Measurements from ENCODE around the gene GNAL. TPM values are rescaled to one million over a fixed set of nuclear protein-coding genes. Genes with fewer than 3 reads are reported as not detected.
A peak's percentile ranks its signal among the peaks of the same experiment; 100 is the strongest.

The GNAL gene
- total RNA-seq, 1 donor from 2014 or later, result 17.1 TPM

DNA sequence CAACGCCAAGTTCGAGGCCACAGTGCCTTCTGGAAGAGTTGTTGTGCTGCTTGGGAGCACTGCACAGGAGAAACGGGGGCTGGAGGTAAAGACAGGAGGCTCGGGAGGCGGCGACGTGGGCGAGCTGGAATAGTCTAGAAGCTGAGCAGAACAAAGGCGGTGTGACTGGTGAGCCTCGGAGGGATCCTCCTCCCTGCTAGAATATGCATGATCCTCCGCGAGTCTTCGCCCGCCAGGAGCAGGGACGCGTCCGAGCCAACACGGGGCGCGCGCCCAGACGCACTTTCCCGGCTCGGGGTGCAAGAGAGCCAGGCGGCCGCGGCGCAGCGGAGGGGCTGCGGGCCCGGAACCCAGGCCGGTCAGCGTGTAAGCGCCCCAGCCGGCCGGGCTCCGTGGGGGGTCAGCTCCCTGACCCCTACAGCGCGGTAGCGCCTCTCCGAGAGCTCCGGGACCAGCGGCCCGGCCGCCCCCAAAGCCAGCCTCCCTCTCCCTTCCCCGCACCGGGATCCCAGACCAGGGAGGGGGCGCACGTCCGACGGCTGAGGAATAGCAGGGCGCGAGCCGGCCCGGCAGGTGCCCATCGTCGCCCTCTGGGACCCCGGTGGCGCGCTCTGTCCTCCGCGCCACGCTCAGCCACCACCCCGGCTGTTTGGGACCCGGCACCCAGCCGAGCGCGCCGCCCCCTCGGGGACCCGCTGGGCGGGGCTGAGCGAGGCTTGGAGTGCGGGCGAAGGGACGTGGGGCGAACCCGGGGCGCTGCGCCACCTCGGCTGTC lies 62.5 kb downstream of the GNAL start:
- no peak for DNase-seq (ENCODE audit: low spot score)
- no peak for ATAC-seq
- intact Hi-C loops (cut with DNase I), result no loop called here

DNA sequence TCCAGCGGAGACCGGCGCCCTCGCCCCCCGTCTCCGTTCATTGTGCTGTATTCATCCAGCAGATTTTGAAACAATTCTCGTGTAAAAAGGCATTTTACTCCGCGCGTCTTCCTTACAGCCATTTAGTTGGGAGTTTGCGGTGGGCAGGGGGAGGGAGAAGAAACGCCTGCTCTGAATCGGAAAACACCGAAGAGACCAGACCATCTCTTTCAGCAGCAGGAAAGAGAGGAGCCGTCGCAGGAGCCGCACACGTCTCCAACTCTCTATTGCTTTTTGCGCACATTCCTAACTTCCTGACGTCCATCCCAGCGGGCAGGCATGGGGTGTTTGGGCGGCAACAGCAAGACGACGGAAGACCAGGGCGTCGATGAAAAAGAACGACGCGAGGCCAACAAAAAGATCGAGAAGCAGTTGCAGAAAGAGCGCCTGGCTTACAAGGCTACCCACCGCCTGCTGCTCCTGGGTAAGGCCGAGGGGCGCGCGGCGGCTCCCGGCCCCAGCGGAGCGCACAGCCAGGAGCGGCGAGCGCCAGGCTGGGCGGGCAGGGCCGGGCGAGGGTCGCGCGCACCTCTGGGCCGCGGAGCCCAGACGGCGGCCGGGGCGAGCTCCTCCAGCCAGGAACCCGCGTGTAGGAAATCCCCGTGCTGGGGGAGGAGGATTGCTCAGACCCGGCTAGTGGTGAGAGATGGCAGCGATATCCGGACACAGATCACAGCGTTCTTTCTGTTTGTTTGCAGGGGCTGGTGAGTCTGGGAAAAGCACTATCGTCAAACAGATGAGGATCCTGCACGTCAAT lies 63.2 kb downstream of the GNAL start:
- intact Hi-C loops (cut with DNase I), result no loop called here
- no peak for DNase-seq (ENCODE audit: low spot score)
- peak; percentile 22 for ATAC-seq

DNA sequence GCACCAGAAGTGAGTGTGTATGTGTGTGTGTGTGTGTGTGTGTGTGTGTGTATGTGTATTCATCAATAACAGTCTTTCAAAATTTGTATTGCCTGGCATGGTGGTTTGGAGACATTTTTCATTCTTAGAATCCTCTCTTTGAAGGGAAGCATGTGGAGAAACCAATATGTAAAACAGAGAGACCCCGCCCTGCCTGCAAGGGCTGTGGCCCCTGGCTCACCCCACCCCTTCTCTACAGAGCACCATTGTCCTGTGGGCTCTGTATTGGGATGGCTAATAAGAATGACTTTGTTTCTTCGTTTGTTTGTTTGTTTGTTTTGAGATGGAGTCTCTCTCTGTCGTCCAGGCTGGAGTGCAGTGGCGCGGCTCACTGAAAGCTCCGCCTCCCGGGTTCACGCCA lies 65.9 kb downstream of the GNAL start:
- ATAC-seq (no peak), DNase-seq (ENCODE audit: low spot score) (no peak)
- intact Hi-C loops (cut with DNase I), result no loop called here

DNA sequence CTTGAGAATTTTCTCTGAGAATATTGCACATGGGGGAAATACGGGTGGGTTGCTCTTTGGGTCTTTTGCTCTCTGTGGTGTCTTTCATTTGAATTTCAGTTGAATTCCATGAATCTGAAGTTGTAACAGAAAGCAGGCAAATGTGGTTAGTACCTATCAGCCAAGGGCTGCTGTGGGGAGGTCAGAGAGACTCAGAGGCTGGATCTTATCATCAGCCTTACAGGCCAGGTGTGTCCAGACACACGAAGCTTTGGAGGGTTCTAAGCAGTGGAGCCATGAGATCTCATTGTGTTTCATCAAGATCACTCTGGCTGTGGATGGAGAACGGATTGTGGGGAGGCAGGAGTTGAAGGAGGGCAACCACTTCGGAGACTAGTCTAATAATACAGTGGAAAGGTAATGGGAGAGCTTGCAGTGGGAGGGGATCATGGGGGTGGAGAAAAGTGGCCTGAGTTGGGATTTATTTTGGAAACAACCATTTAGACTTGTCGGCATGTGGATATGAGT lies 68.1 kb downstream of the GNAL start:
- intact Hi-C loops (cut with DNase I), result no loop called here
- DNase-seq (ENCODE audit: low spot score), result no peak
- no peak for ATAC-seq

DNA sequence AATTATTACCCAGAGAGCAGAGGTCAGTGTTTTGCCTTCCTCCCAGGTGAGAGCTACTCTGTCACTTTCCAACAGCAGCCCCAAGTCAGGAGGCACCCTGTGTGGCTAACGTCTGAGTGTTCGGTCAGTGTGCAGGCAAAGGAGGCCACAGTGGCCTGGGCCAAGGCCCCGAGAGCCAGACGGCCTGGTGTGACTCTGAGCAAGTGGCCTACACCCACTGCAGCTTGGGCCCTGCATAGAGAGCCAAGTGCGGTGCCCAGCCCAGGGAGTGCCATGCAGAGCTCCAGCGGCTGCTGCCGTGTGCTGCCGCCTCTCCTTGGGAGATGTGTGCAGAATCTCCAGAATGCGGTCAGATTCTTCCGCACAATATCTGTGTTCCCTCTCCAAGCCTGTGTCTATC lies 70.4 kb downstream of the GNAL start:
- intact Hi-C loops (cut with DNase I), result no loop called here
- DNase-seq (ENCODE audit: low spot score) (no peak), ATAC-seq (no peak)

DNA sequence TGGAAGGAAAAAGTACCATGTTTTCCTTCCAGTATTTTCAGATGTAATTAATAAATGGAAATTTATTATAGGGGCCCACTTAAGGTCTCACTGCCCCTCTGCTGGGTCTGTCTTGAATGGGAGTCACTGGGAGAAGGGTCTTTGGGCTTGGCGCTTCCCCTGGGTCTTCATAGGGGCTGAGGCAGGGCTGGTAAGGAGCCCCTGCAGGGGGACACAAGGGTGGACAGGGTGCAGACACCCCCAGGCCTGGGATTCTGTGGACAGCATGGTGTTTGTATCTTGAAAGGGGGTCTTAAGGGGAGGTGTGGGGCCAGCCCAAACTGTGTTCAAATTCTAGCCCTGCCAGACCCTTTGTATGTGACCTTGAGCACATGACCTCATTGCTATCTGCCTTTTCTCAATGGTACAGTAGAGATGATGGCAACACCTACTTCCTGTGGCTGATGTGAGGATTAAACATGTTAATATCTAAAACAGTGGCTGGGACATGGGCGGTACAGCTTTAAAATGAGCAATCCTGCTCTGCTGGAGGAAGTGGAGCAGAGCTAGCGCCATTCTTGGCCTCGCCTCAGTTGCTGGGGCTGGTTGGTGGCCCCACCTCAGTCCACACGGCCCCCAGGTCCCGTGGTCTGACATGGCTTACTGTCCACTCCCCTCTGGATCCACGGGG lies 71.6 kb downstream of the GNAL start:
- no peak for ATAC-seq
- intact Hi-C loops (cut with DNase I), result no loop called here
- no peak for DNase-seq (ENCODE audit: low spot score)

DNA sequence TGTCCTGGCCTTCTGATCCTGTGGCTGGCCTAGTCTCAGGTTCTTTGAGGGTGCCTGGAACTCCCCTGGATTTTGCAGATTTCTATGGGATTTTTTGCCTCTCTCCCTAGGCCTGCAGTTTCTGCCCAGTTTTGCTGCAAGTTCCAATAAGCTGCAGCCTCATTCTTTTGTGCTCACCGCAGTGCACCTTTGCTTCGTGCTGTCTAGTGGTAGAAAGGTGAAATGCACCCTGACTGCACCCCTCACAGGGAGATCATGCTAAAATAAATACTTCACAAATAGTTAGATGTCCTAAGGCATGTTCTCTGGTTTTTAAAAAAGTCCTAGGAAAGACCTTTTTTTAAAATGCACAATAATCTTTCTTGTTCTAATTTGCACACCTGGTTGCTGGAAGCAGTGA lies 72.5 kb downstream of the GNAL start:
- intact Hi-C loops (cut with DNase I), result no loop called here
- ATAC-seq (no peak), DNase-seq (ENCODE audit: low spot score) (no peak)

DNA sequence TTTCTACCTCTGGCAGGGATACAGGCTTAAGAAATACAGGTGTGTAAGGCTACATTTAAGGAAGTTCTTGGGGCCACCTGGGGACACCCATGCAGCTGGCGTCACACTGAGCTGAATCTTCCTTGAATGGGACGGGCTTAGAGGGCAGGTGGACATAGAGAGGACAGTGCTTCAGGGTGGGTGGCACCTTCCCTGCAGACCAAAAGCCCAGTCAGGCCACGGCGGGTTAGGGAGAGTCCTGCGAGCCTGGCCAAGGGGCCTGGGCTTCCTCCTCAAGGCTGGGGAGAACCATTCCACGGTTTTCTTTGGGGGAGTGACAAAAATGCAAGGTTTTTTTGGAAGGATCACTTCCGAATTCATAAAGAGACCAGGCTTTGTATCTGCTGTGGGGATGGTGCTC lies 73.4 kb downstream of the GNAL start:
- ATAC-seq, result no peak
- DNase-seq (ENCODE audit: low spot score), result no peak
- intact Hi-C loops (cut with DNase I), result no loop called here

DNA sequence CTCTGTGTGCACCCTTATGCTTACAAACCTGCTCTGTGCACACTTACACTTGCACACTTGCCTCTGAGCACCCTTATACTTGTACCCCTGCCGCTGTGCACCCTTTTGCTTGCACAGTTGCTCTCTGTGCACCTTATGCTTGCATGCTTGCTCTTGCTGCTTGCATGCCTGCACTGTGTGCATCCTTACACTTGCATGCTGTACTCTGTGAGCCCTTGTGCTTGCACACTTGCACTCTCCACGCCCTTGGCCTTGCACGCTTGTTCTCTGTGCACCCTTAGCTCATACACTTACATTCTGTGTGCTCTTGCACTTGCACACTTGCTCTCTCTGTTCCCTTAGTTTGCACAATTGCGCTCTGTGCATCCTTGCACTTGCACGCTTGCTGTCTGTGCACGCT lies 78.3 kb downstream of the GNAL start:
- intact Hi-C loops (cut with DNase I), result no loop called here
- no peak for ATAC-seq
- DNase-seq (ENCODE audit: low spot score), result no peak

DNA sequence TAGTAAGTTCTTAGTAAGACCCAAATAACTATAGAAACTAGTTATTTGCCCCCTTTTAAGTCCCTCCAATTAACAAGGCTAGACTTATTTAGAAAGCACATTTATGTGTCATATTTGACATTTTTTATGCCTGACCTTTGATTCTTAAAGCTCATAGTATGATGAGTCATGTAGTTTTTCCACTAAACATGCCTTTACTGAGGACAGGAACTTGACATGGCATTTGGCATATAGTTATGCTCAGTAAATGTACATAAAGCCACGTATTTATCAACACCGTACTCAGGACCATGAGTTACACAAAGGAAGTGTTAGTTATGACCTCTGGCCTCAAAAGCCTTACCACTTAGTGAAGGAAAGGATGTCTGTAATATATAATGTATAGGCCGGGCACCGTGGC lies 78.9 kb downstream of the GNAL start:
- ATAC-seq (no peak), DNase-seq (ENCODE audit: low spot score) (no peak)
- intact Hi-C loops (cut with DNase I), result no loop called here

DNA sequence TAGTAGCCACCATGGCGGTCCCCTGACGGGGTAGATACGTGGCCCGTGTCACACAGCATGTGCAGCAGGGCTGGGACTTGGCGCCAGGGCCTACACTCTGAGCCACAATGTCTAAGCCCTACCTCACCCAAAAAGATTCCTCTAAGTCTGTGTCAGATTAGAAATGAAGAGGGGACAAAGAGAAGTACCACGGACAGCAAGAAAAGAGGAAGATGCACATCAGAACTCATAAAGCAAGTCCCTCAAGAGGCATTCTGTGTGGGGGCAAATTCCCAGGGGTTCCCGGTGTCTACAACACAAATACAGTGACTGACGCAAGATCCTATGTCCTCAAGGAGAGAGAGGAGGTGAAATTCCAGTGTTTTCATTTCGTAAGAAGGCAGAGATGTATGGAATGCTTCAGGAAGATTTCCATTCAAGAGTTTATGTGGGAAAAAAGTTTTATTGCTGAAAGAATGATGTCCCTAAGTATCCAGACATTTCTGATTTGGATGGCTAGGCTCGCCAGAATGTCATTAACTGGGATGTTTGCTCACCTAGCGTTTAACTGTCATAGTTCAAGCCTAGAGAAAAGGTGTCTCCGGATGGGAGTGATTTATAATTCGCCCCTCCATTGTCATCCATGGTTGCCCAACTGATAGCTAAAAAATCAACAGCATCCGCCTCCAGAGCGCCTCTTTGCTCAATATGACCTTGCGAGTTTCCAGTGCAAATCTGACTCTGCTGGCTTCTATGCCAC lies 86.5 kb downstream of the GNAL start:
- DNase-seq (ENCODE audit: low spot score), result no peak
- intact Hi-C loops (cut with DNase I), result no loop called here
- ATAC-seq, result no peak

DNA sequence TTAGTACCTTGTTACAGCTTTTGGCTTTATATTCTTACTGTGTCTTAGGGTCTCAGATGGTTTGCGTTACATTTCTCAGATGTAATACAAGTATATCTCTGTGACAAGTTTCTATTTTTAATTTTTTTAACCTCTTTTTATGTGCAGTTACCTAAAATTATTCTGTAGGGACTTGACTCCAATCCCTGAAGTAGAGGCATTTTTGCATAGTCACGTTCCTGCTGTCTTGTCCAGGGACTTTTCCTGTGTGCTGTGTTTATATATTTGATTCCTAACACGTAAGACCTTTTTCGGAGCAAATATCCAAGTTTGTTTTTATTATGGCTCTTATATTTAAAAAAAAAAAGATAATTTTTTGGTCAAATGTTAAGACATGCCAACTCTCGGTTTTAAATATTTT lies 91.0 kb downstream of the GNAL start:
- intact Hi-C loops (cut with DNase I), result no loop called here
- ATAC-seq (no peak), DNase-seq (ENCODE audit: low spot score) (no peak)

DNA sequence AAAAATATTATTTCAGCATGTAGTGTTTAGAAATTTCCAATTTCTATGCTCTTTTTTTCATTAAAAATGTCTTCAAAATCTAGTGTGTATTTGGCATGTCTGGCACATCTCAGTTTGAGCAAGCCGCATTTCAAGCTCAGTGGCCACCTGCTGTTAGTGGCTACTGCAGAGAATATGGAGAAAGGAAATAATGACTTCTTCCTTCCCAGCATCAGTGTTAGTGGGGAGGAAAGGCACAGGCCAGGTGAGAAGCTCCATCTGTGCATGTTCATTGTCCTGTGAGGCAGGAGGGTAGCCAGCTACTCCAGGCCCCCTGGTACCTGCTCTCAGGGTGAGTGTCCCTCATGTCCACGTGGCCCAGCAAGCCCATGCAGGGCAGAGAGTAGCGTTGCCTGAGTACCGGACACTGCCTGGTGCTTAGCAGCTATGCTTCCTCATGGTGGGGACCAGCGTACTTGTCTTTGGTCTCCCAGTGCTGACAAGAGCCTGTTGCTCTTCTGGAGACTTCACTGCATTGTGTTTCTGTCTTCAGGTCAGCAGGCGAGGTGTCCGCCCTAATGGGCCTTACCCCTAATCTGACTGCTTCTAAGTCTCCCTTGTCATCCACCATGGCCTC lies 94.8 kb downstream of the GNAL start:
- DNase-seq (ENCODE audit: low spot score) (no peak), ATAC-seq (no peak)
- intact Hi-C loops (cut with DNase I), result no loop called here

DNA sequence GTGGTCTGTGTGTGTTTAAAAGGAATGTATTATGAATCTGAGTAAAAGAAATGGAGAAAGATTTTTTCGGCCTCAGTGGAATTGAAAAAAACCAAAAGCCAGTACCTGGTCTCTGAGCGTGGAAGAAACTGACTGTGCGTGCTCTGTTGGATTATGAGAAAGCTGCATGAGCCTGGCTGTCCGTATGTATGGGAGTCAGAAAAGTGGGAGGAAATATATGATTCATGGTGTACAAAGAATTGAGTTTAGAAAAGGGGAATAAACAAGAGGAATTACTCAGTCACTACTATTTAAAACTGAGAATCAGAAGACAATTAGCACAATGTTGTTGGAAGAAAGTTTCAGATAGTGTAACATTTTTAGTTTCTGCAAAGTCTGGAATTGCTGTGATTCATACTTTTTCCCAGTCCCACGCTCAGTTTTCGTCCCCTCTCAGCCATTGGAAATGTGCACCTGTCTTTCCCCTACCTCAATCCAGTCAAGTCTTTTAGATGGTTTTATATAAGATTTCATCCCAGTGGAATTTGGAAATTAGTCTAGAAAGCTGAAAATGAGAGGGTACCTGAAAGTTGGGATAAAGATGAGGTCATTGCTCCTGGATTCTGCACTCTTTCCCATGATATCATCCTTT lies 95.7 kb downstream of the GNAL start:
- intact Hi-C loops (cut with DNase I), result no loop called here

DNA sequence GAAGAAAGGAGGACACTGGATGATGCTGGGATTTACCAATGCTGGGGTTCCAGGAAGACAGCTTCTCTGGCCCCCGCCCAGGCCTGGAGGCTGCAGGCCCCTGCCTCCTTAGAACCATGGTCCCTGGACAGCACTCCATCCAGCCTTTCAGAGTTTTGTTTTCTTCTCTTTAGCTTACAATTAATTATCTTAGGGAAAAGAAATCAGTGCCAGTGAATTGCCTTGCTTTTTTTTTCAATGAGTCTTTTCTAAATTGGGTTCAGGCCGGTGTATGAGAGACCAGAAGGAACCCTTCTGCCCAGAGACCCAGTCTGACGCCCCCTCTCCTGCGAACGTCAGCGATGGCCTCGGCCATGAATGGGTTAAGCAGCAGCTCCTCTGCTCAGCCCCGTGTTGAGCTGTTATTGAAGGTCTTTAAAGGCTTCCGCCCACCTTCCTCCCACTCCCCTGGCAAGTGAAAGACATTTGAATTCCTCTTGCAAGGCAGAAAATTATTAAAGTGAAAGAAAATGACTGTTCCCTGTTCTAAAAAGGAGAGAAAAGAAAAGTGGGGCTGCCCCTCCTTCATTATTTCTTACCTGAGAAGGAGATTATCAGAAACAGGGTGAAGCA lies 96.5 kb downstream of the GNAL start:
- intact Hi-C loops (cut with DNase I), result no loop called here
- DNase-seq (ENCODE audit: low spot score) (no peak), ATAC-seq (no peak)

More for the DNA sequence above, 95.7 kb downstream of the GNAL start:
- DNase-seq (ENCODE audit: low spot score), result no peak
- no peak for ATAC-seq

DNA sequence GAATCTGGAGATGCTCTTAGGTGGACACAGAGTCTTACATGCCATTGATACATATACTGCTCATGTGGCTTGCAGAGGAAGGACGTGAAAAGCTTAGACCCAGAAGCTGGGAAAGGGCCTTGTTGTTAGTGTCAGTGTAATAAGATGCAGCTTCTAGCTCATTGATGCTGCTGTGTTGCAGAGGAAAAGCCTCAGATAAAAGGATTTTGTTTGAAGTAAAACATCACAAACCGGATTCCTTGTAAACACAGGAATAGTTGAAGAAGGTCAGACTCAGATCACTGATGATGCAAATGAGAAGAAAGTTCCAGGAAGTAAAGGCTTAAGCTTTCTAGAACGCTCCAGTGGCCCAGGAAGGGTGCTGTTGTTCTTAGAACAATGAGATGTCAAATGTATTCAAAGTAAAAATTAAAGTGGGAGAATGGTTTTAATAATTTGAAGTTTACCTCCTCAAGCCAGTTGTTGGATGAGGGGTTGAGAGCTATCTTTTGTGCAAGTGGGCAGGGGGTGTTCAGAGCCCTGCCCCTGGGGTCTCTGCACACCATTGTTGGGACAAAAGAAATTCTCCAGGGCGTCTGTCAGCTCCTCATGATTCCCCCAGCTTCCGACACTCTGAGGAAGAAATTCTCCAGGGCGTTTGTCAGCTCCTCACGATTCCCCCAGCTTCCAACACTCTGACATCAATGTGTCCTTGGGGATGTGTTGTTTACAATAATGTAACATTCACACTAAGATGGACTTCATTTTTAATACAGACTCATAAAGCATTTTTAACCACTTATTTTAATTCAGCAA lies 100.8 kb downstream of the GNAL start:
- DNase-seq (ENCODE audit: low spot score), result no peak
- ATAC-seq, result no peak
- intact Hi-C loops (cut with DNase I), result no loop called here

DNA sequence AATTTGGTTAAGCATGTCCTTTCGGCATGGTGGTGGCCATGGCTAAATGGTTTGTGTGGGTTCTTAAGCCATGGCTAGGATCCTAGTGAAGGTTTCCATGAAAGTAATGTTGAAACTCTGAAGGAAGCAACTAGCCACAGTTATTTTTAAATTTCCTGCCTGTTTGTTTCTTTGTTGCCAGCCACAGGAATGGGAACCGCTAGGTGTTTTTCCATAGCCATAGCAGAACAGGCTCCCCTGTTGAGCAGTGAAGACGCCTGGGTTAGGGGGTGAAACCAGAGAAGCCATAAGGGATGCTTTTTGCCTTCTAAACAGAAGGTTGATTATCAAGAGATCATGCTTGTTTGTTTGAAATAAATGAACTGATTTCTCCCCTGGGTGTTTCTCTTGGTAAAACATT lies 102.1 kb downstream of the GNAL start:
- intact Hi-C loops (cut with DNase I), result no loop called here
- DNase-seq (ENCODE audit: low spot score), result no peak

More for the DNA sequence above, 102.1 kb downstream of the GNAL start:
- ATAC-seq, result peak; percentile 55
